ENCODE results near the gene SH2D7.

The SH2D7 gene

DNA sequence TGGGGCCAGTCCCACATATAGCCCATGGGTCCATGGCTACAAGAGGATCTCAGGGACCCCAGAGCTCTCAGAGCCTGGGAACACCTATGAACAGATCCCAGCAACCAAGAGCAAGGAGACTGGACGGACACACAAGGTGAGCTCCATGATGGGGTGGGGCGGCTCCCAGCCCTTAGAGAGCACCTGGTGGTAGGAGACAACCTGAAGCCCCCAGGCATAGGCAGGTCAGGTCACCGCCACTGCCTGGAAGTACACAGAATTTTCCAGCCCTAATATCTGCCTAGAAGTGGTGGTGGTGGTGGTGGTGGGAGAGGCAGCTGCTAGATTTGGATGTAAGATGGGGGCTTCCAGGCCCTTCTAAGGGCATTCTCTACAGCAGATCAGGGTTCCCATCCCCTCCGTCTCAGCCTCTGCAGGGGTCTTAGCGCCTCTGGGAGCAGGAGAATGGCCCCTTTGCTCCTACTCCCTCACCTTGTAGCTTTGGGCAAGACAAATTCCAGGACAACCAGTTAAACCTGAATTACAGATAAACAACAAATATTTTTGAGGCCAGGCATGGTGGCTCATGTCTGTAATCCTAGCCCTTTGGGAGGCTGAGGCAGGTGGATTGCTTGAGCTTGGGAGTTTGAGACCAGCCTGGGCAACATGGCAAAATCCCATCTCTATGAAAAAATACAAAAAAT, 9.2 kb downstream of the SH2D7 start:
- TF ChIP-seq ZNF274 (IDR thresholded peaks at IDR 0.05; ENCODE audit: low read depth, low read length) (no peak), SUZ12 (IDR thresholded peaks at IDR 0.05; ENCODE audit: extremely low read depth, insufficient read depth, insufficient read length) (no peak), YY1 (IDR thresholded peaks at IDR 0.05; ENCODE audit: insufficient read depth, insufficient read length) (no peak)
- Histone ChIP-seq H3K36me3 (ENCODE audit: insufficient read depth, insufficient read length, low read length) (peaks cover 13% of the 10 kb centered on the region), H3K9ac (ENCODE audit: insufficient read length, low read depth) (no peak overlapping the region), H3K9me3 (ENCODE audit: insufficient read depth, low read length) (no peaks in the 10 kb centered on the region), H3K27me3 (ENCODE audit: insufficient read depth, insufficient read length) (no peaks in the 10 kb centered on the region), H3K4me1 (ENCODE audit: insufficient read depth, insufficient read length) (no peaks in the 10 kb centered on the region), H3K4me3 (ENCODE audit: insufficient read length, low read depth) (no peak overlapping the region)
- no peak for DNase-seq (ENCODE audit: low read depth, low spot score)

DNA sequence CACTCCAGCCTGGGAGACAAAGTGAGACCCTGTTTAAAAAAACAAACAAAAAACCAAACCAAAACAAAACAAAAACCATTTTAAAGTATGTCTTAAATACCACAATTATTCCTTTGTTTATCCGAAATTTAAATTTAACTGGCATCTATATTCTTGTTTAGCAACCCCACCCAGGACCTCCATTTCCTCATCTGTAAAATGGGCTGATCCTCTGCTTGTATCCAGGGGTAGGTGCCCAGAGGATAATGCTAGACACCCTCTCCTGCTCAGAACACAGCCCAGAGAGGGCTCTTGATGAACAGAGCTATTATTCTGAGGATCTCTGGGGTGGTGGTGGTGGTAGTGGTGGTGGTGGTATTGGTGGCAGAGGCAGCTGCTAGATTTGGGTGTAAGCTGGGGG, 9.8 kb downstream of the SH2D7 start:
- no peak overlapping the region for H3K4me3 ChIP-seq (ENCODE audit: insufficient read length, low read depth)
- no peaks in the 10 kb centered on the region for H3K4me1 ChIP-seq (ENCODE audit: insufficient read depth, insufficient read length)
- no peak overlapping the region for H3K9ac ChIP-seq (ENCODE audit: insufficient read length, low read depth)
- TF ChIP-seq ZNF274 (IDR thresholded peaks at IDR 0.05; ENCODE audit: low read depth, low read length) (no peak), SUZ12 (IDR thresholded peaks at IDR 0.05; ENCODE audit: extremely low read depth, insufficient read depth, insufficient read length) (no peak), YY1 (IDR thresholded peaks at IDR 0.05; ENCODE audit: insufficient read depth, insufficient read length) (no peak)
- no peaks in the 10 kb centered on the region for H3K27me3 ChIP-seq (ENCODE audit: insufficient read depth, insufficient read length)
- DNase-seq (ENCODE audit: low read depth, low spot score): no peak
- H3K36me3 ChIP-seq (ENCODE audit: insufficient read depth, insufficient read length, low read length): peaks cover 15% of the 10 kb centered on the region
- no peaks in the 10 kb centered on the region for H3K9me3 ChIP-seq (ENCODE audit: insufficient read depth, low read length)

DNA sequence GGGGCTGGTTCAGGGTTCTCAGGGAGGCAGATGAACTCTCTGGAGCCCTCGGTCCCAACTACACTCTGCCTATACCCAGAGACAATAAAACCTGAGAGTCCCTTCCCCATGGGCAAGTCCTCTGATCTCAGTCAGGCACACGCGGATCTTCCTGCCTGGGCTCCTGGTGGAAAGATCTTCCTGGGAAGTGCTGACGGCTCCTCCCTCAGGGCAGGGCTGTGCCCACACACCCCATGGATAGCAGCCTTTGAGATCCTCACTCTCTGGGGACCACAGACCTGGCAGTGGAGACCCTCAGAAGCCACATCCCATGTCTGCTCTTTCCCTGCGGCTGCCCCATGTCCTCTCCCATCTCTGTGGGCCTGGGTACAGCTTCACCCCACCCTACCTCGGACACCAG, 10.4 kb downstream of the SH2D7 start:
- no peak for DNase-seq (ENCODE audit: low read depth, low spot score)
- Histone ChIP-seq H3K4me1 (ENCODE audit: insufficient read depth, insufficient read length) (no peaks in the 10 kb centered on the region), H3K9me3 (ENCODE audit: insufficient read depth, low read length) (no peaks in the 10 kb centered on the region), H3K36me3 (ENCODE audit: insufficient read depth, insufficient read length, low read length) (peaks cover 18% of the 10 kb centered on the region), H3K9ac (ENCODE audit: insufficient read length, low read depth) (no peak overlapping the region), H3K27me3 (ENCODE audit: insufficient read depth, insufficient read length) (no peaks in the 10 kb centered on the region), H3K4me3 (ENCODE audit: insufficient read length, low read depth) (no peak overlapping the region)
- TF ChIP-seq YY1 (IDR thresholded peaks at IDR 0.05; ENCODE audit: insufficient read depth, insufficient read length) (no peak), ZNF274 (IDR thresholded peaks at IDR 0.05; ENCODE audit: low read depth, low read length) (no peak), SUZ12 (IDR thresholded peaks at IDR 0.05; ENCODE audit: extremely low read depth, insufficient read depth, insufficient read length) (no peak)

DNA sequence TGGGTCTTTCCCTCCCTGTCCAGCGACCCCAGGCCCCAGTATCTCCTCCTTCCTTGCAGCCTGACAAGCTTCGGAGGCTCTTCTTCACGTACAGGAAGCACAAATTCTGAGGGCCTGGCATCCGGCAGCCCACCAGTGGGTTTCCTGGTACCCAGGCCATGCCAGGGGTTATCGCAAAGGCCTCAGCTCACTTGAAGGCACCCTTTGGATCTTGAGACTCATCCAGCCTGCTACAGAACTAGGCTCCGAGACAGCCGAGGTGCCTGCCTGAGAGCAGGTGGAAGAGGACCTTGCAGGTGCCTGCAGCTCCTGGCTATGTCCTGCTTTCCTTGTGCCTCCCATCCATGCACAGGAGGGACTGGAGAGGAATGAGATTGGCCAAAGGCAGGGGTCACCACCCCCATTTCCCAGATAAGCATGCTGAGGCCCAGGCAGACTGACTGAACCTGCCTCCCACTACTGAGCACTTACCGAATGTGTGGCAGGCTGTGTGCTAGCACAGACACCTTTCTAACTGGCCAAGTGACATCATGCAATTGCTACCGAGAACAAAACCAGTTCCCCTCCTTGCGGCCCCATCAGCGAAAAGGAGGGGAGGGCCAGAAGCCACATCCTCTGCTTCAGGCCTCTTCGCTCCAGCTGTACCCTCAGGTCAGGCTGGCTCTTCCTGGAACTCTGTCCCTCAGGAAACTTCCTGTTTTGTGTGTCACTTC, 11.2 kb downstream of the SH2D7 start:
- H3K9me3 ChIP-seq (ENCODE audit: insufficient read depth, low read length): no peaks in the 10 kb centered on the region
- H3K36me3 ChIP-seq (ENCODE audit: insufficient read depth, insufficient read length, low read length): peaks cover 18% of the 10 kb centered on the region
- H3K27me3 ChIP-seq (ENCODE audit: insufficient read depth, insufficient read length): no peaks in the 10 kb centered on the region
- TF ChIP-seq ZNF274 (IDR thresholded peaks at IDR 0.05; ENCODE audit: low read depth, low read length): no peak
- TF ChIP-seq SUZ12 (IDR thresholded peaks at IDR 0.05; ENCODE audit: extremely low read depth, insufficient read depth, insufficient read length): no peak
- no peak for TF ChIP-seq YY1 (IDR thresholded peaks at IDR 0.05; ENCODE audit: insufficient read depth, insufficient read length)
- no peak for DNase-seq (ENCODE audit: low read depth, low spot score)
- no peak overlapping the region for H3K4me3 ChIP-seq (ENCODE audit: insufficient read length, low read depth)
- H3K4me1 ChIP-seq (ENCODE audit: insufficient read depth, insufficient read length): no peaks in the 10 kb centered on the region
- peak overlapping the region; percentile 18 for H3K9ac ChIP-seq (ENCODE audit: insufficient read length, low read depth)

DNA sequence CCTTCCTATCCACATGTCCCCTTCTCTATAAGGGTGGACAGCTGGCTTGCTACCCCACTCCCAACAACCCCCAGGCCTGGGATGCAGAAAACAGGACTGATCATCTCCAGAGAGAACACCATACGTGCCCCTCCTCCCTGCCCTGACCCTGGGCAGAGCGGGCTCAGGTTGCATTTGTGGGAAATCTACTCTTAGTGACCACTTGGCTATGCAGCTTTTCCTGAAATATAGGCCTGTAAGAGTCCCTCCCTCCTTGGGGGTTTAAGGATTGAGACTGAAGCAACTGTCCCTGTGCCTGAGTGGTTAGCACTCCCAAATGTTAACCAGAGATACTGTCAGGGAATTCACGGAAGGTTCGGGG, 11.7 kb downstream of the SH2D7 start:
- TF ChIP-seq ZNF274 (IDR thresholded peaks at IDR 0.05; ENCODE audit: low read depth, low read length) (no peak), YY1 (IDR thresholded peaks at IDR 0.05; ENCODE audit: insufficient read depth, insufficient read length) (no peak), SUZ12 (IDR thresholded peaks at IDR 0.05; ENCODE audit: extremely low read depth, insufficient read depth, insufficient read length) (no peak)
- H3K36me3 ChIP-seq (ENCODE audit: insufficient read depth, insufficient read length, low read length): peaks cover 18% of the 10 kb centered on the region
- H3K9me3 ChIP-seq (ENCODE audit: insufficient read depth, low read length): no peaks in the 10 kb centered on the region
- DNase-seq (ENCODE audit: low read depth, low spot score): no peak
- no peak overlapping the region for H3K4me3 ChIP-seq (ENCODE audit: insufficient read length, low read depth)
- no peaks in the 10 kb centered on the region for H3K4me1 ChIP-seq (ENCODE audit: insufficient read depth, insufficient read length)
- H3K9ac ChIP-seq (ENCODE audit: insufficient read length, low read depth): peak overlapping the region; percentile 33
- H3K27me3 ChIP-seq (ENCODE audit: insufficient read depth, insufficient read length): no peaks in the 10 kb centered on the region

DNA sequence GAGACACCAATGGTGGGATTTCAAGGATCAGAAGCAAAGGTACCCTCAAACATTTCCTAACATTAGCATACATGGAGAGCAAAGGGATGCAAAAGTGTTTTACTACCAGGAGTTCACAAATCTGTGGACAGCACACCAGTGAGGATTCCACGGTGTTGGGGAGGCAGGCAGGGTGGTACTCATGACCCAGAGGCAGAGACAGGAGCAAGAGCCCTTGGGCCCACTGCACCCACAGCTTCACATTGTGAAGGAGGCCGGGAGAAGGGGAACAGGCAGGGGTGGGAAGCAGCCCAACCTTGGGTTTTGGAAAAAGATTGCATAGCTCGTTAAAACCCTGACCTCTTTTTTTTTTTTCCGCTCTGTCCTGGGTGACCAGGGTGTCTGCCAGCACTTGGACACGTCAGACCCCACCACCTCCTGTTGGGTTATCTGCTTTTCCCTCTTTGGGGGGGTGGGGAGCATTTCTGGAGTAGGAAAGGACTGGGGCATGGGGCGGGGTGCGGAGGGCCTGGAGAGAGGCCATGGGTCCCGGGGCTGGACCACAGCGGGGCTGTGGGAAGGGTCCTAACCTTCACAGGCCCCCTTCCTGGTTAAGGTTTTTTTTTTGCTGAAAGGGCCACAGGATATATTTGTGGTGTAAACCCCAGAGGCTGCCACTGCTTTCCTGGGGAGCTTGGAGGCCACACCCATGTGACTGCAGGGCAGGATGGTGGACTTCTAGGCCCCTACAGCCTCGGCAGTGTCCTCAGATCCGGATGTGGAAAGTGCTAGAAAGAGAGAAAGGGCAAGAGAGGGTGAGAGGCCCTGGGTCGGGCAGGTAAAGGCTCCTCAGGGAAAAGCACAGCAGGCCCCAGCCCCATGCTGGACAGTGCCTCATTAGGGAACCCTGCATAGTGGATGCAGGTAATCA, 12.5 kb downstream of the SH2D7 start:
- Histone ChIP-seq H3K27me3 (ENCODE audit: insufficient read depth, insufficient read length) (no peaks in the 10 kb centered on the region), H3K4me3 (ENCODE audit: insufficient read length, low read depth) (no peak overlapping the region), H3K9me3 (ENCODE audit: insufficient read depth, low read length) (no peaks in the 10 kb centered on the region), H3K36me3 (ENCODE audit: insufficient read depth, insufficient read length, low read length) (peaks cover 18% of the 10 kb centered on the region), H3K4me1 (ENCODE audit: insufficient read depth, insufficient read length) (no peaks in the 10 kb centered on the region), H3K9ac (ENCODE audit: insufficient read length, low read depth) (peak overlapping the region; percentile 33)
- TF ChIP-seq ZNF274 (IDR thresholded peaks at IDR 0.05; ENCODE audit: low read depth, low read length) (no peak), YY1 (IDR thresholded peaks at IDR 0.05; ENCODE audit: insufficient read depth, insufficient read length) (no peak), SUZ12 (IDR thresholded peaks at IDR 0.05; ENCODE audit: extremely low read depth, insufficient read depth, insufficient read length) (no peak)
- no peak for DNase-seq (ENCODE audit: low read depth, low spot score)

All from NT2/D1 (cell line).